ENCODE results near the gene C14orf180. TPM values are rescaled to one million over a fixed set of nuclear protein-coding genes. Genes with fewer than 3 reads are reported as not detected.

C14orf180 gene
- total RNA-seq, 1 experiment from 2014 or later = not detected

GRCh38 chr14:104555430-104556255 lies 23.9 kb upstream of the C14orf180 start:
- Histone ChIP-seq H3K23ac (ENCODE audit: insufficient read length, low read depth, low read length) (no peak overlapping the region), H2BK120ac (ENCODE audit: low read depth, low read length, poor library complexity, severe bottlenecking) (no peak overlapping the region), H3K27ac (ENCODE audit: insufficient read length, low read depth, low read length) (no peak overlapping the region), H3K79me2 (ENCODE audit: insufficient read depth, low read length) (no peaks in the 10 kb centered on the region), H2BK5ac (ENCODE audit: insufficient read length, low read length) (no peak overlapping the region), H3K27me3 (ENCODE audit: insufficient read depth, low read length) (no peaks in the 10 kb centered on the region), H3K4me1 (ENCODE audit: insufficient read depth, low read length) (no peaks in the 10 kb centered on the region), H3K9ac (ENCODE audit: extremely low read depth, insufficient read length, low read length) (no peak overlapping the region), H2AK5ac (ENCODE audit: insufficient read length, low read length) (no peak overlapping the region), H2AFZ (ENCODE audit: low read length) (no peak overlapping the region), H2BK15ac (ENCODE audit: low read depth, low read length) (no peak overlapping the region), H3K23me2 (ENCODE audit: insufficient read length, low read depth, low read length, poor library complexity, severe bottlenecking) (no peaks in the 10 kb centered on the region), H3K4ac (ENCODE audit: low read depth, low read length) (no peak overlapping the region), H4K91ac (ENCODE audit: insufficient read length, low read depth, low read length) (no peak overlapping the region), H3K9me3 (ENCODE audit: control insufficient read depth, low read depth, low read length) (no peaks in the 10 kb centered on the region), H3K56ac (ENCODE audit: insufficient read length, low read depth, low read length) (no peak overlapping the region), H4K5ac (ENCODE audit: insufficient read length, low read depth, low read length) (no peak overlapping the region), H3K4me2 (ENCODE audit: insufficient read depth, insufficient read length, low read length) (no peak overlapping the region), H2BK12ac (ENCODE audit: insufficient read length, low read depth, low read length) (no peak overlapping the region), H2BK20ac (ENCODE audit: low read depth, low read length, poor library complexity, severe bottlenecking) (no peak overlapping the region), H3K18ac (ENCODE audit: insufficient read length, low read depth, low read length) (no peak overlapping the region), H3T11ph (ENCODE audit: low read length) (no peak overlapping the region), H3K14ac (ENCODE audit: insufficient read depth, low read length) (no peak overlapping the region), H3K79me1 (ENCODE audit: insufficient read depth, low read depth, low read length, poor library complexity, severe bottlenecking) (no peaks in the 10 kb centered on the region), H4K8ac (replicated peaks; ENCODE audit: insufficient read length, low read depth, low read length) (no peak overlapping the region), H4K20me1 (ENCODE audit: control insufficient read depth, insufficient read depth, insufficient read length) (no peaks in the 10 kb centered on the region)
- Mint-ChIP-seq H3K36me3 (ENCODE audit: insufficient read depth in 1 of 3, low read depth in 3 of 3) (no peaks in the 10 kb centered on the region), H3K4me1 (peaks cover 2 to 4% of the 10 kb centered on the region in 2 experiments; a peak in 2 of 4 replicates), H3K27me3 (ENCODE audit: low read depth) (no peaks in the 10 kb centered on the region; the same call in 1 of the 2 replicates), H3K9me3 (no peaks in the 10 kb centered on the region; a peak in 1 of 5 replicates), H3K4me3 (no peak overlapping the region), H3K27ac (no peak overlapping the region)
- no peak for DNase-seq
- TF ChIP-seq, protein P1, sequence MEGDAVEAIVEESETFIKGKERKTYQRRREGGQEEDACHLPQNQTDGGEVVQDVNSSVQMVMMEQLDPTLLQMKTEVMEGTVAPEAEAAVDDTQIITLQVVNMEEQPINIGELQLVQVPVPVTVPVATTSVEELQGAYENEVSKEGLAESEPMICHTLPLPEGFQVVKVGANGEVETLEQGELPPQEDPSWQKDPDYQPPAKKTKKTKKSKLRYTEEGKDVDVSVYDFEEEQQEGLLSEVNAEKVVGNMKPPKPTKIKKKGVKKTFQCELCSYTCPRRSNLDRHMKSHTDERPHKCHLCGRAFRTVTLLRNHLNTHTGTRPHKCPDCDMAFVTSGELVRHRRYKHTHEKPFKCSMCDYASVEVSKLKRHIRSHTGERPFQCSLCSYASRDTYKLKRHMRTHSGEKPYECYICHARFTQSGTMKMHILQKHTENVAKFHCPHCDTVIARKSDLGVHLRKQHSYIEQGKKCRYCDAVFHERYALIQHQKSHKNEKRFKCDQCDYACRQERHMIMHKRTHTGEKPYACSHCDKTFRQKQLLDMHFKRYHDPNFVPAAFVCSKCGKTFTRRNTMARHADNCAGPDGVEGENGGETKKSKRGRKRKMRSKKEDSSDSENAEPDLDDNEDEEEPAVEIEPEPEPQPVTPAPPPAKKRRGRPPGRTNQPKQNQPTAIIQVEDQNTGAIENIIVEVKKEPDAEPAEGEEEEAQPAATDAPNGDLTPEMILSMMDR (conservative IDR thresholded peaks at IDR 0.05) = no peak
- no CpG with 5 or more reads among the region's 11 CpGs for WGBS (ENCODE audit: extremely low coverage, insufficient read length, low lambda C conversion rate)

Measured in H9 (cell line).